T-helper 2 cell treated with Interferon-gamma antibody and Interleukin-4, amounts not matched to agents 5 μg/mL and 100 μg/mL, for 36 hours (primary cell): ENCODE measurements around the gene PRM1.

ENCODE experiments used
- DNase-seq: peaks from one replicate; pipeline ENCODE4 v3.0.0; 2021; ENCODE audit warnings: low spot score
- H3K27ac Mint-ChIP-seq: one replicate; pipeline ENCODE4 v1.8.0; 2021; ENCODE audit warnings: mild to moderate bottlenecking, mixed read lengths
- H3K27me3 Mint-ChIP-seq: one replicate; pipeline ENCODE4 v1.8.0; 2021; ENCODE audit warnings: low read depth, mixed read lengths
- H3K36me3 Mint-ChIP-seq: one replicate; pipeline ENCODE4 v1.8.0; 2021; ENCODE audit warnings: low read depth, mixed read lengths
- H3K4me1 Mint-ChIP-seq: one replicate; pipeline ENCODE4 v1.8.0; 2021; ENCODE audit warnings: low read depth, mixed read lengths
- H3K4me3 Mint-ChIP-seq: one replicate; pipeline ENCODE4 v1.8.0; 2022; ENCODE audit warnings: mild to moderate bottlenecking, moderate library complexity, mixed read lengths
- H3K9me3 Mint-ChIP-seq: one replicate; pipeline ENCODE4 v1.8.0; 2021; ENCODE audit warnings: mixed read lengths

The PRM1 gene

DNA sequence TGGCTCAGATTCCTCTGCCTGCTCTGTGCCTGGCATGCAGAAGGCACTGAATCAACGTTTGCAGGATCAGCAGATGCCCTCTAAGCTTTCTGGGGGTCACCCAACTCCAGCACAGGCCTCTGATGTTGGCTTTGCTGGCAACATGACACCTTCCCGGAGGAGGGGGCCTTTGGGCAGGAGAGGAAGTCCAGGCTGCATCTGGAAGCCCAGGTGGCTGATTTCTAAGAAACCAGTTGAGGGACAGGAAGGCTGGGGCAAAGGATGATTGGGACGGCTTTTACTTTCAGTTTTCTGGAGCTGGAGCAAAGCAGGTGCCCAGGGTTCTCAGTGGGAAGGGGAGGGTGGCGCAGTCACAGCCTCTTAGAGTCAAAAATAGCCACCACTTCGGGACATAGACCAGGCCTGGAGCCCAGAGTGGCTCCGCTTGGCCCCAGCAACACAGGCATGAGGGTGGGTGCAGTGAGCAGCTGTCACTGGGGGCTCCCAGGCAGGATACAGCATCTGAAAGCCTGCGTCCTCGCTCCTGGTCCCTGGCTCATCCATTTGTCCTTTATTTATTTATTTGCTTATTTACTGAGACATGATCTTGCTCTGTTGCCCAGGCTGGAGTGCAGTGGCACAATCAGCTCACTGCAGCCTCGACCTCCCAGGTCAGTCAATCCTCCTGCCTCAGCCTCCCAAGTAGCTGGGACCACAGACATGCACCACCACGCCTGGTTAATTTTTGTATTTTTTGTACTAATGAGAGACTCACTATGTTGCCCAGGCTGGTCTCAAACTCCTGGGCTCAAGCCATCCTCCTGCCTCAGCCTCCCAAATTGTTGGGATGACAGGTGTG, 40.3 kb downstream of the PRM1 start:
- peaks cover 3% of the 10 kb centered on the region for H3K36me3 Mint-ChIP-seq
- H3K4me3 Mint-ChIP-seq: peak overlapping the region; percentile 60
- peak overlapping the region; percentile 82 for H3K27ac Mint-ChIP-seq
- H3K27me3 Mint-ChIP-seq: no peaks in the 10 kb centered on the region
- no peak for DNase-seq
- peaks cover 24% of the 10 kb centered on the region for H3K4me1 Mint-ChIP-seq
- no peaks in the 10 kb centered on the region for H3K9me3 Mint-ChIP-seq

- peaks cover 24% of the 10 kb centered on the region for H3K4me1 Mint-ChIP-seq
- no peaks in the 10 kb centered on the region for H3K9me3 Mint-ChIP-seq
- peak overlapping the region; percentile 82 for H3K27ac Mint-ChIP-seq
- H3K36me3 Mint-ChIP-seq: no peaks in the 10 kb centered on the region
- no peaks in the 10 kb centered on the region for H3K27me3 Mint-ChIP-seq
- DNase-seq: no peak
- H3K4me3 Mint-ChIP-seq: peak overlapping the region; percentile 60
These were observed 41.2 kb downstream of the PRM1 start for GRCh38 chr16:11239644-11240632.

- Mint-ChIP-seq H3K27ac (peak overlapping the region; percentile 27), H3K27me3 (no peaks in the 10 kb centered on the region), H3K4me1 (peaks cover 34% of the 10 kb centered on the region), H3K4me3 (no peak overlapping the region), H3K9me3 (no peaks in the 10 kb centered on the region), H3K36me3 (no peaks in the 10 kb centered on the region)
- DNase-seq: no peak
These were observed 42.6 kb downstream of the PRM1 start for GRCh38 chr16:11238272-11239202.

GRCh38 chr16:11236461-11237254, 44.5 kb downstream of the PRM1 start:
- no peaks in the 10 kb centered on the region for H3K27me3 Mint-ChIP-seq
- peaks cover 50% of the 10 kb centered on the region for H3K4me1 Mint-ChIP-seq
- peak overlapping the region; percentile 64 for H3K27ac Mint-ChIP-seq
- no peaks in the 10 kb centered on the region for H3K36me3 Mint-ChIP-seq
- H3K9me3 Mint-ChIP-seq: no peaks in the 10 kb centered on the region
- H3K4me3 Mint-ChIP-seq: no peak overlapping the region
- DNase-seq: no peak

DNA sequence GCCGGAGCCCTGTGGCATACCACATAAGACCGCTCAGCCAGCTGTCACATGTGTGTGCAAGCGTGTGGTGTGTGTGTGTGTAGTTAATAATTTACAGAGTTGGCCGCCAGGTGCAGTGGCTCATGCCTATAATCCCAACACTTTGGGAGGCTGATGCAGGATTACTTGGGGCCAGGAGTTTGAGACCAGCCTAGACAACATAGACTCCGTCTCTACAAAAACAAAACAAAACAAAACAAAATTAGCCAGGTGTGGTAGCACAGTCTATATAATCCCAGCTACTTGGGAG, 45.5 kb downstream of the PRM1 start:
- Mint-ChIP-seq H3K36me3 (no peaks in the 10 kb centered on the region), H3K4me3 (no peak overlapping the region), H3K9me3 (no peaks in the 10 kb centered on the region), H3K27me3 (no peaks in the 10 kb centered on the region), H3K4me1 (peaks cover 59% of the 10 kb centered on the region), H3K27ac (peak overlapping the region; percentile 75)
- no peak for DNase-seq

- no peak for DNase-seq
These were observed 46.0 kb downstream of the PRM1 start for GRCh38 chr16:11234884-11235702.

GRCh38 chr16:11233727-11234376, 47.3 kb downstream of the PRM1 start:
- Mint-ChIP-seq H3K27ac (peak overlapping the region; percentile 97), H3K4me3 (peak overlapping the region; percentile 83), H3K27me3 (no peaks in the 10 kb centered on the region), H3K9me3 (no peaks in the 10 kb centered on the region), H3K4me1 (peaks cover 73% of the 10 kb centered on the region), H3K36me3 (no peaks in the 10 kb centered on the region)
- DNase-seq: peak; percentile 87

More at GRCh38 chr16:11234884-11235702, 46.0 kb downstream of the PRM1 start:
- Mint-ChIP-seq H3K27ac (peak overlapping the region; percentile 75), H3K4me1 (peaks cover 60% of the 10 kb centered on the region), H3K27me3 (no peaks in the 10 kb centered on the region), H3K4me3 (peak overlapping the region; percentile 33), H3K9me3 (no peaks in the 10 kb centered on the region), H3K36me3 (no peaks in the 10 kb centered on the region)

DNA sequence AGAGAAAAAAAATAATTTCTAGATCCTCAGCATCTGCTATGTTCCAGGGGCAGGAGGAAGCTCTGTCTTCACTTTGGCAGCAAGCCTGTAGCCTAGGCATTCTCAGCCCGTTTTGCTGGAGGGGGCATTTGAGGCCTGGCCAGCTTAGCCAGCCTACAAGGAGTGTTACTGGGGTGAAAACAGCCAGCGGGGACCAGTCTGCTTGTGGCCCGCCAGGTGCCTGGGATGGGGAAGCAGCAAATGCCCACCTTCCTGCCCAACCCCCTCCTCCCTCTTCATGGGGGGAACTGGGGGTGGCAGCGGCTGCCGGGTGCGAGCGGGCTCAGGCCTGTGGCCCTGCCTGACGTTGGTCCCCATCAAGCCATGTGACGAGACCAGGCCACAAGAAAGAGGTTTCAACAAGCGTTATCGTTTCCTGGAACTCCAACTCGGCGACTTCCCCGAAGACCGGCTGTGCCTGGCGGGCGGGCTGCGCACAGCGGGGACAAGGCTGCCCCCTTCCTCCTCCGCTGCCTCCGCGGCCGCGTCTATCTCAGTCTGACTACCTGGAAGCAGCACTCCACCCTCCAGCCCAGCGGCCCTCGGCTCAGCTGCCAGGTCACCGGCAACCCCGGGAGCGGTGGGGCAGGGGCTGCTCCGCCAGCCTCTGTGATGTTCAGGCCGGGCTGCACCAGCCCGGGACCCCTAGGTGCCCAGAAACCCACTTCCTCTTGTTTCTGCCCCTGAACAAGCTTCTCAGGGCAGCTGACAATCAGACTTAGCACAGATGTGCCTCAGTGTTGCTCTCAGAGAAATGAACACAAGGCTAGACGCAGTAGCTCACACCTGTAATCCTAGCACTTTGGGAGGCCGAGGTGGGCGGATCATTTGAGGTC, 48.0 kb downstream of the PRM1 start:
- Mint-ChIP-seq H3K4me3 (peak overlapping the region; percentile 83), H3K4me1 (peaks cover 77% of the 10 kb centered on the region), H3K27me3 (no peaks in the 10 kb centered on the region), H3K9me3 (no peaks in the 10 kb centered on the region), H3K36me3 (no peaks in the 10 kb centered on the region), H3K27ac (peak overlapping the region; percentile 97)
- DNase-seq: peak; percentile 95

- H3K4me3 Mint-ChIP-seq: peak overlapping the region; percentile 83
- no peak for DNase-seq
- no peaks in the 10 kb centered on the region for H3K36me3 Mint-ChIP-seq
- peaks cover 79% of the 10 kb centered on the region for H3K4me1 Mint-ChIP-seq
- H3K9me3 Mint-ChIP-seq: no peaks in the 10 kb centered on the region
- H3K27ac Mint-ChIP-seq: peak overlapping the region; percentile 97
- no peaks in the 10 kb centered on the region for H3K27me3 Mint-ChIP-seq
These were observed 48.8 kb downstream of the PRM1 start for GRCh38 chr16:11232302-11232851.

- Mint-ChIP-seq H3K4me3 (peak overlapping the region; percentile 72), H3K4me1 (peaks cover 74% of the 10 kb centered on the region), H3K27ac (peak overlapping the region; percentile 97), H3K36me3 (no peaks in the 10 kb centered on the region), H3K27me3 (no peaks in the 10 kb centered on the region), H3K9me3 (no peaks in the 10 kb centered on the region)
- no peak for DNase-seq
These were observed 49.7 kb downstream of the PRM1 start for GRCh38 chr16:11231367-11231970.
